ENCODE data around the gene FBXL13. TPM values are rescaled to one million over a fixed set of nuclear protein-coding genes. Genes with fewer than 3 reads are reported as not detected.
A peak's percentile ranks its signal among the peaks of the same experiment; 100 is the strongest.
"Not testable (repeated sequence)": the region's sequence is repeated elsewhere in the genome, so short reads cannot be mapped to it uniquely, and the experiment has no call there.

FBXL13 gene
- total and polyA plus RNA-seq, 8 donors: 2.2 to 5.7 (median 4.7) TPM

- Histone ChIP-seq H3K36me3 (no peaks in the 10 kb centered on the region), H3K4me3 (no peak overlapping the region), H3K27me3 (no peaks in the 10 kb centered on the region), H3K9me3 (peaks cover 0 to under 1% of the 10 kb centered on the region in 2 donors), H3K4me1 (no peaks in the 10 kb centered on the region), H3K27ac (no peak overlapping the region)
- no peak for DNase-seq
- intact Hi-C loops (cut with DNase I): no loop called here
- ATAC-seq: no peak
- no peak for TF ChIP-seq CTCF (IDR thresholded peaks at IDR 0.05)
Observed at GRCh38 chr7:103037476-103037822, 37.1 kb downstream of the FBXL13 start.

GRCh38 chr7:103034318-103034717 lies 40.3 kb downstream of the FBXL13 start:
- H3K27ac ChIP-seq; H3K4me3 ChIP-seq; H3K27me3 ChIP-seq; intact Hi-C loops (cut with DNase I); ATAC-seq; H3K4me1 ChIP-seq; H3K36me3 ChIP-seq; H3K9me3 ChIP-seq: not testable (repeated sequence)
- peak in 1 of 4 donors; percentile 75 for DNase-seq

- H3K36me3 ChIP-seq: no peaks in the 10 kb centered on the region
- no peak for ATAC-seq
- H3K4me1 ChIP-seq: no peaks in the 10 kb centered on the region
- TF ChIP-seq CTCF (IDR thresholded peaks at IDR 0.05): no peak
- no peak for DNase-seq
- no peaks in the 10 kb centered on the region for H3K27me3 ChIP-seq
- intact Hi-C loops (cut with DNase I): no loop called here
- H3K9me3 ChIP-seq: no peaks in the 10 kb centered on the region
- no peak overlapping the region for H3K27ac ChIP-seq
- H3K4me3 ChIP-seq: no peak overlapping the region
Observed at GRCh38 chr7:103031781-103032180, 42.8 kb downstream of the FBXL13 start.

- DNase-seq (no peak), ATAC-seq (no peak)
- intact Hi-C loops (cut with DNase I): no loop called here
- H3K4me3 ChIP-seq: no peak overlapping the region
- no peak overlapping the region for H3K27ac ChIP-seq
- no peaks in the 10 kb centered on the region for H3K9me3 ChIP-seq
- no peaks in the 10 kb centered on the region for H3K27me3 ChIP-seq
- no peak for TF ChIP-seq CTCF (IDR thresholded peaks at IDR 0.05)
- no peaks in the 10 kb centered on the region for H3K4me1 ChIP-seq
- H3K36me3 ChIP-seq: no peaks in the 10 kb centered on the region
Observed at GRCh38 chr7:103031024-103031423, 43.6 kb downstream of the FBXL13 start.

- Histone ChIP-seq H3K27ac (no peak overlapping the region), H3K36me3 (no peaks in the 10 kb centered on the region), H3K4me3 (no peak overlapping the region), H3K27me3 (no peaks in the 10 kb centered on the region), H3K4me1 (no peaks in the 10 kb centered on the region), H3K9me3 (peaks cover 0 to 2% of the 10 kb centered on the region in 2 donors)
- no peak for TF ChIP-seq CTCF (IDR thresholded peaks at IDR 0.05)
- no peak for DNase-seq
- ATAC-seq: no peak
- intact Hi-C loops (cut with DNase I): no loop called here
Observed at GRCh38 chr7:103025341-103025740, 49.3 kb downstream of the FBXL13 start.

- H3K36me3 ChIP-seq; H3K9me3 ChIP-seq; DNase-seq; H3K4me3 ChIP-seq; intact Hi-C loops (cut with DNase I); H3K4me1 ChIP-seq; H3K27ac ChIP-seq; ATAC-seq; H3K27me3 ChIP-seq: not testable (repeated sequence)
Observed at GRCh38 chr7:103023578-103023977, 51.0 kb downstream of the FBXL13 start.

GRCh38 chr7:103021490-103021889 lies 53.1 kb downstream of the FBXL13 start:
- H3K4me1 ChIP-seq; H3K4me3 ChIP-seq; H3K27me3 ChIP-seq; H3K27ac ChIP-seq; H3K36me3 ChIP-seq; H3K9me3 ChIP-seq; DNase-seq; intact Hi-C loops (cut with DNase I); ATAC-seq: not testable (repeated sequence)

- H3K4me1 ChIP-seq; H3K36me3 ChIP-seq; DNase-seq; intact Hi-C loops (cut with DNase I); H3K27ac ChIP-seq; ATAC-seq; H3K4me3 ChIP-seq; H3K27me3 ChIP-seq: not testable (repeated sequence)
- H3K9me3 ChIP-seq: peaks cover 0 to 11% of the 10 kb centered on the region in 2 donors
Observed at GRCh38 chr7:103020876-103021275, 53.7 kb downstream of the FBXL13 start.

GRCh38 chr7:103018295-103018694 lies 56.3 kb downstream of the FBXL13 start:
- H3K27me3 ChIP-seq; H3K27ac ChIP-seq; ATAC-seq; H3K4me1 ChIP-seq; intact Hi-C loops (cut with DNase I); DNase-seq; H3K36me3 ChIP-seq; H3K4me3 ChIP-seq: not testable (repeated sequence)
- H3K9me3 ChIP-seq: peaks cover 0 to 11% of the 10 kb centered on the region in 2 donors
